ENCODE measurements around the gene DUSP10. TPM values are rescaled to one million over a fixed set of nuclear protein-coding genes. Genes with fewer than 3 reads are reported as not detected.

Gene DUSP10
- total and polyA plus RNA-seq, 2 of the 13 experiments (the other 11 are each of a cell fraction or from before 2014, with no cell fraction given) = 2.1 to 4.4 TPM

- TF ChIP-seq GLMP (CRISPR knock-in tag; IDR thresholded peaks at IDR 0.05; ENCODE audit: borderline replicate concordance) = no peak
- no peak for TF ChIP-seq ZNF691 (CRISPR knock-in tag; IDR thresholded peaks at IDR 0.05; ENCODE audit: borderline replicate concordance, low read depth)
Observed at GRCh38 chr1:221708076-221708571, 33.8 kb downstream of the DUSP10 start (continued).

- intact Hi-C loops (cut with micrococcal nuclease; ENCODE audit: unreplicated experiment) = loop anchor here (5.0 kb wide), 1 partner anchor 35 kb away; the partner anchor contains the start of gene DUSP10
- TF ChIP-seq MIXL1 (CRISPR knock-in tag; IDR thresholded peaks at IDR 0.05) (no peak), REST (IDR thresholded peaks at IDR 0.05; ENCODE audit: borderline replicate concordance in 1 of 2, low read depth in 1 of 2, low read length in 2 of 2) (no peak), ZNF276 (CRISPR knock-in tag; IDR thresholded peaks at IDR 0.05; ENCODE audit: low read depth) (no peak), CBFB (CRISPR knock-in tag; IDR thresholded peaks at IDR 0.05) (no peak), ZGPAT (CRISPR knock-in tag; IDR thresholded peaks at IDR 0.05) (no peak), RCOR2 (CRISPR knock-in tag; IDR thresholded peaks at IDR 0.05) (no peak), HNF4A (CRISPR knock-in tag; IDR thresholded peaks at IDR 0.05) (no peak), POLR2AphosphoS5 (IDR thresholded peaks at IDR 0.05; ENCODE audit: low read depth, low read length) (no peak), IKZF4 (CRISPR knock-in tag; IDR thresholded peaks at IDR 0.05; ENCODE audit: borderline replicate concordance, low read depth, not compliant biosample characterization) (no peak), HOXA7 (CRISPR knock-in tag; IDR thresholded peaks at IDR 0.05) (no peak)
Observed at GRCh38 chr1:221706876-221707582, 34.9 kb downstream of the DUSP10 start.

More at GRCh38 chr1:221706876-221707582, 34.9 kb downstream of the DUSP10 start:
- 91% methylated on average over 7 of the region's 7 CpGs for WGBS (ENCODE audit: low lambda C conversion rate)
- peaks cover 4 to 13% of the 10 kb centered on the region in 2 experiments; a peak in 4 of 5 replicates for H3K36me3 ChIP-seq (replicated peaks in 1 of 2; ENCODE audit: control insufficient read depth in 1 of 2, insufficient read depth in 2 of 2, low read length in 2 of 2)
- no peaks in the 10 kb centered on the region for H3K9me3 ChIP-seq (ENCODE audit: low read length)
- no peak overlapping the region for H3K9ac ChIP-seq (ENCODE audit: insufficient read depth, low read depth, low read length)
- in situ Hi-C loops (cut with HindIII; ENCODE audit: extremely low pct_ligation_motif_present, low pct_unique_long_range_greater_than_20kb) = no loop called here
- H3K27me3 ChIP-seq (ENCODE audit: control insufficient read depth in 1 of 2, insufficient read depth in 2 of 2, low read length in 2 of 2) = no peaks in the 10 kb centered on the region
- no peak overlapping the region for H3K4me3 ChIP-seq (replicated peaks in 1 of 3; ENCODE audit: insufficient read depth in 1 of 3, low read depth in 2 of 3, low read length in 3 of 3)
- no peaks in the 10 kb centered on the region for H3K79me2 ChIP-seq (ENCODE audit: insufficient read depth, low read length)
- no peak for FAIRE-seq
- H3K4me2 ChIP-seq (ENCODE audit: low read depth, low read length) = no peak overlapping the region
- BruUV-seq (replicated peaks) = no TSS peak
- no peak for DNase-seq (ENCODE audit: low spot score)
- no peak overlapping the region for H3K27ac ChIP-seq (ENCODE audit: extremely low read length, insufficient read depth, low read length)
- H4K20me1 ChIP-seq (ENCODE audit: insufficient read depth, low read length) = no peaks in the 10 kb centered on the region
- H2AFZ ChIP-seq (ENCODE audit: low read length) = no peak overlapping the region
- POLR2A ChIA-PET = interaction anchor here (1.1 to 2.6 kb wide), 2 partner anchors 11 to 35 kb away, joined by 3 to 20 read pairs; partner anchors contain the start of gene DUSP10
- H3K4me1 ChIP-seq (ENCODE audit: insufficient read depth, low read length) = peaks cover 44% of the 10 kb centered on the region
- CTCF ChIA-PET (ENCODE audit: low intra/inter-chr PET ratio, low total read pairs) = no interaction called here
- no peak for ATAC-seq
